A673 (cell line): ENCODE data around the gene HDAC4. TPM values are rescaled to one million over a fixed set of nuclear protein-coding genes. Genes with fewer than 3 reads are reported as not detected.

Source experiments
- BruUV-seq: library from RNA; stranded (reverse); fragments of 400-500 nt; replicated peaks from 2 replicates; lab custom pipeline; 2021; lab: Mats Ljungman, UMichigan
- CTCF ChIA-PET: fragments of 300-600 bp; sonication (Branson Sonifier 250); formaldehyde crosslinking; loops from one replicate; lab custom pipeline; 2022; ENCODE audit warnings: antibody characterized with exemption; lab: Charles Lee
- POLR2A ChIA-PET: fragments of 300-600 bp; sonication (Branson Sonifier 250); formaldehyde crosslinking; loops from one replicate; lab custom pipeline; 2022; ENCODE audit warnings: antibody characterized with exemption; ENCODE audit not compliant: low non-redundant PET; lab: Charles Lee
- DNase-seq: peaks from one replicate; pipeline ENCODE4 v3.0.0-alpha.2; 2015; ENCODE audit warnings: low spot score
- H3K27ac ChIP-seq: fragments of 200-600 bp; sonication (generic); 2 replicates; pipeline ENCODE4 v1.5.1; 2016; ENCODE audit warnings: mixed run types, low read depth, mild to moderate bottlenecking, mixed read lengths, antibody characterized with exemption, low read length; ENCODE audit not compliant: poor library complexity, severe bottlenecking
- H3K27me3 ChIP-seq: fragments of 200-600 bp; sonication (generic); replicated peaks from 2 replicates; pipeline ENCODE4 v1.6.1; 2017; ENCODE audit warnings: mixed run types, low read depth, mild to moderate bottlenecking, mixed read lengths, antibody characterized with exemption, low read length; ENCODE audit not compliant: insufficient read depth, poor library complexity
- H3K36me3 ChIP-seq: fragments of 200-600 bp; sonication (generic); 2 replicates; pipeline ENCODE4 v1.6.1; 2016; ENCODE audit warnings: mixed run types, mild to moderate bottlenecking, mixed read lengths, antibody characterized with exemption, low read length; ENCODE audit not compliant: insufficient read depth, poor library complexity, severe bottlenecking
- H3K4me1 ChIP-seq: fragments of 200-600 bp; sonication (generic); 2 replicates; pipeline ENCODE4 v1.6.1; 2017; ENCODE audit warnings: mixed run types, mild to moderate bottlenecking, mixed read lengths, antibody characterized with exemption, low read length; ENCODE audit not compliant: insufficient read depth, poor library complexity, severe bottlenecking
- H3K4me3 ChIP-seq: fragments of 200-600 bp; sonication (generic); 2 replicates; pipeline ENCODE4 v1.5.1; 2016; ENCODE audit warnings: low read depth, mixed run types, mild to moderate bottlenecking, mixed read lengths, low read length; ENCODE audit not compliant: poor library complexity, severe bottlenecking
- H3K9me3 ChIP-seq: fragments of 200-600 bp; sonication (generic); 2 replicates; pipeline ENCODE4 v1.6.1; 2016; ENCODE audit warnings: mixed run types, low read depth, mild to moderate bottlenecking, mixed read lengths, antibody characterized with exemption, low read length; ENCODE audit not compliant: poor library complexity, severe bottlenecking
- CTCF ChIP-seq: fragments of 300-800, 200-600 bp; sonication (generic); conservative IDR thresholded peaks from 2 replicates; pipeline ENCODE4 v1.5.1; 2017; ENCODE audit warnings: low read depth, mild to moderate bottlenecking, antibody characterized with exemption, low read length, moderate library complexity, mixed read lengths
- EZH2 ChIP-seq: fragments of 200-600 bp; sonication (generic); IDR thresholded peaks from 2 replicates; pipeline ENCODE4 v1.6.1; 2017; ENCODE audit warnings: borderline replicate concordance, low read depth, mild to moderate bottlenecking, mixed read lengths, antibody characterized with exemption, low read length; ENCODE audit not compliant: poor library complexity, severe bottlenecking
- intact Hi-C: fragments of 100-400 bp; cut with micrococcal nuclease; formaldehyde crosslinking; loops from one replicate; pipeline ENCODE4 v1.10.0; 2022; ENCODE audit not compliant: unreplicated experiment
- total RNA-seq: library from RNA; stranded (reverse); gene quantifications from 2 replicates; pipeline ENCODE4 v1.2.3, GENCODE V29; 2021

HDAC4 gene
- total RNA-seq, 1 experiment from 2014 or later: 40.0 TPM

- no peak for TF ChIP-seq CTCF
- ChIA-PET CTCF (no interaction called here), POLR2A (no interaction called here)
- intact Hi-C loops: loop anchor here (10.0 kb wide), 1 partner anchor 150 kb away; no protein-coding TSS in a partner anchor
- peaks cover 6% of the 10 kb centered on the region for H3K4me1 ChIP-seq
- no TSS peak for BruUV-seq
- no peak overlapping the region for H3K27ac ChIP-seq
- no peak for DNase-seq
- H3K36me3 ChIP-seq: no peaks in the 10 kb centered on the region
- H3K9me3 ChIP-seq: no peaks in the 10 kb centered on the region
- no peak overlapping the region for H3K4me3 ChIP-seq
- no peaks in the 10 kb centered on the region for H3K27me3 ChIP-seq
These were observed 4.3 kb upstream of the HDAC4 start for GRCh38 chr2:239405071-239405470.

GRCh38 chr2:239402666-239403065 is 1.8 kb upstream of the HDAC4 start:
- intact Hi-C loops: loop anchor here (10.0 kb wide), 1 partner anchor 148 kb away; no protein-coding TSS in a partner anchor
- peaks cover 23% of the 10 kb centered on the region for H3K4me1 ChIP-seq
- no peak for DNase-seq
- BruUV-seq: no TSS peak
- H3K27ac ChIP-seq: no peak overlapping the region
- CTCF ChIA-PET: no interaction called here
- H3K36me3 ChIP-seq: no peaks in the 10 kb centered on the region
- TF ChIP-seq EZH2 (no peak), CTCF (no peak)
- no peaks in the 10 kb centered on the region for H3K9me3 ChIP-seq
- no peaks in the 10 kb centered on the region for H3K27me3 ChIP-seq
- peak overlapping the region; percentile 60 for H3K4me3 ChIP-seq
- POLR2A ChIA-PET: no interaction called here

GRCh38 chr2:239401881-239402233 is 1.0 kb upstream of the HDAC4 start:
- no peaks in the 10 kb centered on the region for H3K9me3 ChIP-seq
- CTCF ChIA-PET: no interaction called here
- H3K4me1 ChIP-seq: peaks cover 26% of the 10 kb centered on the region
- peak; percentile 58 for DNase-seq
- H3K36me3 ChIP-seq: no peaks in the 10 kb centered on the region
- TF ChIP-seq CTCF (no peak), EZH2 (no peak)
- TSS peak; percentile 87 for BruUV-seq
- H3K4me3 ChIP-seq: peak overlapping the region; percentile 60
- H3K27ac ChIP-seq: peak overlapping the region; percentile 100
- H3K27me3 ChIP-seq: no peaks in the 10 kb centered on the region
- POLR2A ChIA-PET: no interaction called here
- intact Hi-C loops: loop anchor here (10.0 kb wide), 1 partner anchor 147 kb away; no protein-coding TSS in a partner anchor
